Measurements from ENCODE around the gene KDM7A.

KDM7A gene

GRCh38 chr7:140053812-140054539, 122.8 kb downstream of the KDM7A start:
- no peak for DNase-seq

- no peak for DNase-seq
Measured at GRCh38 chr7:140051820-140052219, 125.0 kb downstream of the KDM7A start.

GRCh38 chr7:140050100-140050499, 126.7 kb downstream of the KDM7A start:
- DNase-seq = no peak

- DNase-seq = no peak
Measured at GRCh38 chr7:140049339-140050024, 127.3 kb downstream of the KDM7A start.

- DNase-seq = no peak
Measured at GRCh38 chr7:140048989-140049338, 127.8 kb downstream of the KDM7A start.

GRCh38 chr7:140048138-140048537, 128.6 kb downstream of the KDM7A start:
- DNase-seq = no peak

- no peak for DNase-seq
Measured at GRCh38 chr7:140047197-140047596, 129.6 kb downstream of the KDM7A start.

GRCh38 chr7:140045697-140046096, 131.1 kb downstream of the KDM7A start:
- no peak for DNase-seq

GRCh38 chr7:140044251-140044650, 132.5 kb downstream of the KDM7A start:
- no peak for DNase-seq

- peak; percentile 17 for DNase-seq
Measured at GRCh38 chr7:140042386-140042670, 134.5 kb downstream of the KDM7A start.

GRCh38 chr7:140041659-140042385, 135.0 kb downstream of the KDM7A start:
- peak; percentile 19 for DNase-seq

- peak; percentile 19 for DNase-seq
Measured at GRCh38 chr7:140039896-140040295, 136.9 kb downstream of the KDM7A start.

GRCh38 chr7:140039066-140039465, 137.7 kb downstream of the KDM7A start:
- peak; percentile 33 for DNase-seq

GRCh38 chr7:140036224-140036962, 140.4 kb downstream of the KDM7A start:
- DNase-seq = no peak

- DNase-seq = no peak
Measured at GRCh38 chr7:140035400-140036223, 141.2 kb downstream of the KDM7A start.

Data from activated CD8-positive, alpha-beta memory T cell treated with anti-CD3 and anti-CD28 coated beads for 24 hours (primary cell).